ENCODE results near the gene KRTAP20-3. TPM values are rescaled to one million over a fixed set of nuclear protein-coding genes. Genes with fewer than 3 reads are reported as not detected.

Gene KRTAP20-3
- total and polyA plus RNA-seq, 2 experiments from 2014 or later = not detected

- 91% methylated on average over 3 of the region's 3 CpGs for WGBS (ENCODE audit: low lambda C conversion rate, missing lambda C conversion rate)
- no peak for TF ChIP-seq EZH2phosphoT487 (IDR thresholded peaks at IDR 0.05; ENCODE audit: low read depth, severe bottlenecking, unreplicated experiment)
- TF ChIP-seq EZH2 (IDR thresholded peaks at IDR 0.05; ENCODE audit: borderline replicate concordance) = no peak
- no peak for TF ChIP-seq CTCF (IDR thresholded peaks at IDR 0.05; ENCODE audit: poor library complexity)
These were observed 4.0 kb upstream of the KRTAP20-3 start for GRCh38 chr21:30638686-30639085.

GRCh38 chr21:30646904-30647414 lies 4.3 kb downstream of the KRTAP20-3 start:
- no peaks in the 10 kb centered on the region for H3K9me2 ChIP-seq (replicated peaks; ENCODE audit: insufficient read depth)
- no peak overlapping the region for H3K27ac ChIP-seq
- WGBS (ENCODE audit: low lambda C conversion rate, missing lambda C conversion rate) = 91% methylated on average over 1 of the region's 1 CpG
- no peak overlapping the region for H3K4me2 ChIP-seq
- no peaks in the 10 kb centered on the region for H3K9me3 ChIP-seq (ENCODE audit: low read depth)
- TF ChIP-seq EZH2 (IDR thresholded peaks at IDR 0.05; ENCODE audit: borderline replicate concordance) (no peak), CTCF (IDR thresholded peaks at IDR 0.05; ENCODE audit: poor library complexity) (no peak), EZH2phosphoT487 (IDR thresholded peaks at IDR 0.05; ENCODE audit: low read depth, severe bottlenecking, unreplicated experiment) (no peak)
- no peak for DNase-seq (ENCODE audit: low spot score)
- no peaks in the 10 kb centered on the region for H3K36me3 ChIP-seq (replicated peaks; ENCODE audit: insufficient read depth, low read depth)
- H3K79me2 ChIP-seq = no peaks in the 10 kb centered on the region
- H2AFZ ChIP-seq = no peak overlapping the region
- H3K4me3 ChIP-seq = no peak overlapping the region
- H3K27me3 ChIP-seq = no peaks in the 10 kb centered on the region
- no peaks in the 10 kb centered on the region for H4K20me1 ChIP-seq (ENCODE audit: insufficient read depth, poor library complexity, severe bottlenecking)
- no peaks in the 10 kb centered on the region for H3K4me1 ChIP-seq (ENCODE audit: insufficient read depth)

More at GRCh38 chr21:30638686-30639085, 4.0 kb upstream of the KRTAP20-3 start:
- Histone ChIP-seq H3K9me2 (replicated peaks; ENCODE audit: insufficient read depth) (no peaks in the 10 kb centered on the region), H4K20me1 (ENCODE audit: insufficient read depth, poor library complexity, severe bottlenecking) (no peaks in the 10 kb centered on the region), H3K4me2 (no peak overlapping the region), H3K27ac (no peak overlapping the region), H3K27me3 (no peaks in the 10 kb centered on the region), H2AFZ (no peak overlapping the region), H3K79me2 (no peaks in the 10 kb centered on the region), H3K9me3 (ENCODE audit: low read depth) (no peaks in the 10 kb centered on the region), H3K36me3 (replicated peaks; ENCODE audit: insufficient read depth, low read depth) (no peaks in the 10 kb centered on the region), H3K4me3 (no peak overlapping the region), H3K4me1 (ENCODE audit: insufficient read depth) (no peaks in the 10 kb centered on the region)
- DNase-seq (ENCODE audit: low spot score) = no peak

GRCh38 chr21:30652891-30653290 lies 10.2 kb downstream of the KRTAP20-3 start:
- Histone ChIP-seq H3K27me3 (no peaks in the 10 kb centered on the region), H4K20me1 (ENCODE audit: insufficient read depth, poor library complexity, severe bottlenecking) (no peaks in the 10 kb centered on the region), H3K9me2 (replicated peaks; ENCODE audit: insufficient read depth) (no peaks in the 10 kb centered on the region), H3K9me3 (ENCODE audit: low read depth) (no peaks in the 10 kb centered on the region), H2AFZ (no peak overlapping the region), H3K27ac (no peak overlapping the region), H3K4me2 (no peak overlapping the region), H3K36me3 (replicated peaks; ENCODE audit: insufficient read depth, low read depth) (no peaks in the 10 kb centered on the region), H3K4me3 (no peak overlapping the region), H3K79me2 (no peaks in the 10 kb centered on the region), H3K4me1 (ENCODE audit: insufficient read depth) (no peaks in the 10 kb centered on the region)
- no peak for DNase-seq (ENCODE audit: low spot score)
- TF ChIP-seq EZH2 (IDR thresholded peaks at IDR 0.05; ENCODE audit: borderline replicate concordance) = no peak
- no peak for TF ChIP-seq EZH2phosphoT487 (IDR thresholded peaks at IDR 0.05; ENCODE audit: low read depth, severe bottlenecking, unreplicated experiment)
- TF ChIP-seq CTCF (IDR thresholded peaks at IDR 0.05; ENCODE audit: poor library complexity) = no peak

- no peaks in the 10 kb centered on the region for H3K27me3 ChIP-seq
- H3K9me2 ChIP-seq (replicated peaks; ENCODE audit: insufficient read depth) = no peaks in the 10 kb centered on the region
- TF ChIP-seq EZH2 (IDR thresholded peaks at IDR 0.05; ENCODE audit: borderline replicate concordance) (no peak), EZH2phosphoT487 (IDR thresholded peaks at IDR 0.05; ENCODE audit: low read depth, severe bottlenecking, unreplicated experiment) (no peak), CTCF (IDR thresholded peaks at IDR 0.05; ENCODE audit: poor library complexity) (no peak)
- no peaks in the 10 kb centered on the region for H4K20me1 ChIP-seq (ENCODE audit: insufficient read depth, poor library complexity, severe bottlenecking)
- H3K79me2 ChIP-seq = no peaks in the 10 kb centered on the region
- no peak overlapping the region for H2AFZ ChIP-seq
- no peak overlapping the region for H3K27ac ChIP-seq
- no peak overlapping the region for H3K4me3 ChIP-seq
- DNase-seq (ENCODE audit: low spot score) = no peak
- WGBS (ENCODE audit: low lambda C conversion rate, missing lambda C conversion rate) = 53% methylated on average over 1 of the region's 1 CpG
- no peaks in the 10 kb centered on the region for H3K36me3 ChIP-seq (replicated peaks; ENCODE audit: insufficient read depth, low read depth)
- H3K4me1 ChIP-seq (ENCODE audit: insufficient read depth) = no peaks in the 10 kb centered on the region
- H3K9me3 ChIP-seq (ENCODE audit: low read depth) = no peaks in the 10 kb centered on the region
- no peak overlapping the region for H3K4me2 ChIP-seq
These were observed 26.1 kb downstream of the KRTAP20-3 start for GRCh38 chr21:30668776-30669175.

Measured in hepatocyte (in vitro differentiated cells).